Measurements from ENCODE around the gene UQCRHL. TPM values are rescaled to one million over a fixed set of nuclear protein-coding genes. Genes with fewer than 3 reads are reported as not detected.

The UQCRHL gene
- total RNA-seq, 1 donor from 2014 or later: 2.4 TPM

DNA sequence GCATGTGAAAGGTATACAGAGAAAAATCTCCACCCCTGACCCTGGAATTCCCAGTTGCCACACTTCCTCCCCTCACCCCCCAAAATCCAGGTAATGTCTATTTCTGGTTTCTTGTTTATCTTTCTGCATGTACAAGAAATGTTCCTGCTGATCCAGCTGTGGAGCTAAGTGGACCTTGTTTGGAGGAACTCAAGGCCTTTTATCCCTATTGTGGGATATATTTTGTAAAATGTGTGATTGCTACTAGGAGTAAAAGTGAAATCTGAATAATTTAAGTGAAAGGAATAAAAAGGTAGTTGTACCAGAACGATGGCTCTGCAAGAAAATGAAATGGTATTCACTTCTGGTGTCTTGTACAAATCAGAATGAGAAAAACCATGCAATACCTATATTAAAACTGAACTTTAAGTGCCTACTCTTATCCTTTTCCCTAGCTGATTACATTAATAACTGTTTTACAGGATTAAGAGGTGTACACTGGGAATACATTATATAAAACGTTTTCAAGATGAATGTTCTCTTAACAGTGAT, 43.1 kb upstream of the UQCRHL start:
- TF ChIP-seq, protein P1, sequence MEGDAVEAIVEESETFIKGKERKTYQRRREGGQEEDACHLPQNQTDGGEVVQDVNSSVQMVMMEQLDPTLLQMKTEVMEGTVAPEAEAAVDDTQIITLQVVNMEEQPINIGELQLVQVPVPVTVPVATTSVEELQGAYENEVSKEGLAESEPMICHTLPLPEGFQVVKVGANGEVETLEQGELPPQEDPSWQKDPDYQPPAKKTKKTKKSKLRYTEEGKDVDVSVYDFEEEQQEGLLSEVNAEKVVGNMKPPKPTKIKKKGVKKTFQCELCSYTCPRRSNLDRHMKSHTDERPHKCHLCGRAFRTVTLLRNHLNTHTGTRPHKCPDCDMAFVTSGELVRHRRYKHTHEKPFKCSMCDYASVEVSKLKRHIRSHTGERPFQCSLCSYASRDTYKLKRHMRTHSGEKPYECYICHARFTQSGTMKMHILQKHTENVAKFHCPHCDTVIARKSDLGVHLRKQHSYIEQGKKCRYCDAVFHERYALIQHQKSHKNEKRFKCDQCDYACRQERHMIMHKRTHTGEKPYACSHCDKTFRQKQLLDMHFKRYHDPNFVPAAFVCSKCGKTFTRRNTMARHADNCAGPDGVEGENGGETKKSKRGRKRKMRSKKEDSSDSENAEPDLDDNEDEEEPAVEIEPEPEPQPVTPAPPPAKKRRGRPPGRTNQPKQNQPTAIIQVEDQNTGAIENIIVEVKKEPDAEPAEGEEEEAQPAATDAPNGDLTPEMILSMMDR (IDR thresholded peaks at IDR 0.05; ENCODE audit: unreplicated experiment): no peak
- Mint-ChIP-seq H3K9me3 (ENCODE audit: unreplicated experiment) (no peaks in the 10 kb centered on the region), H3K4me1 (ENCODE audit: unreplicated experiment) (peaks cover 26% of the 10 kb centered on the region), H3K4me3 (ENCODE audit: unreplicated experiment) (peak overlapping the region; percentile 99), H3K36me3 (ENCODE audit: low read depth, unreplicated experiment) (peaks cover 6% of the 10 kb centered on the region), H3K27me3 (ENCODE audit: unreplicated experiment) (peaks cover 11% of the 10 kb centered on the region), H3K27ac (ENCODE audit: unreplicated experiment) (peak overlapping the region; percentile 95)
- no peak for DNase-seq (ENCODE audit: low spot score)

- peak; percentile 60 for DNase-seq (ENCODE audit: low spot score)
- TF ChIP-seq, protein P1 (IDR thresholded peaks at IDR 0.05; ENCODE audit: unreplicated experiment): no peak
- Mint-ChIP-seq H3K9me3 (ENCODE audit: unreplicated experiment) (no peaks in the 10 kb centered on the region), H3K4me1 (ENCODE audit: unreplicated experiment) (peaks cover 26% of the 10 kb centered on the region), H3K4me3 (ENCODE audit: unreplicated experiment) (peak overlapping the region; percentile 99), H3K27ac (ENCODE audit: unreplicated experiment) (peak overlapping the region; percentile 97), H3K27me3 (ENCODE audit: unreplicated experiment) (peaks cover 13% of the 10 kb centered on the region), H3K36me3 (ENCODE audit: low read depth, unreplicated experiment) (peaks cover 6% of the 10 kb centered on the region)
Measured at GRCh38 chr1:15849775-15850324, 42.4 kb upstream of the UQCRHL start.

DNA sequence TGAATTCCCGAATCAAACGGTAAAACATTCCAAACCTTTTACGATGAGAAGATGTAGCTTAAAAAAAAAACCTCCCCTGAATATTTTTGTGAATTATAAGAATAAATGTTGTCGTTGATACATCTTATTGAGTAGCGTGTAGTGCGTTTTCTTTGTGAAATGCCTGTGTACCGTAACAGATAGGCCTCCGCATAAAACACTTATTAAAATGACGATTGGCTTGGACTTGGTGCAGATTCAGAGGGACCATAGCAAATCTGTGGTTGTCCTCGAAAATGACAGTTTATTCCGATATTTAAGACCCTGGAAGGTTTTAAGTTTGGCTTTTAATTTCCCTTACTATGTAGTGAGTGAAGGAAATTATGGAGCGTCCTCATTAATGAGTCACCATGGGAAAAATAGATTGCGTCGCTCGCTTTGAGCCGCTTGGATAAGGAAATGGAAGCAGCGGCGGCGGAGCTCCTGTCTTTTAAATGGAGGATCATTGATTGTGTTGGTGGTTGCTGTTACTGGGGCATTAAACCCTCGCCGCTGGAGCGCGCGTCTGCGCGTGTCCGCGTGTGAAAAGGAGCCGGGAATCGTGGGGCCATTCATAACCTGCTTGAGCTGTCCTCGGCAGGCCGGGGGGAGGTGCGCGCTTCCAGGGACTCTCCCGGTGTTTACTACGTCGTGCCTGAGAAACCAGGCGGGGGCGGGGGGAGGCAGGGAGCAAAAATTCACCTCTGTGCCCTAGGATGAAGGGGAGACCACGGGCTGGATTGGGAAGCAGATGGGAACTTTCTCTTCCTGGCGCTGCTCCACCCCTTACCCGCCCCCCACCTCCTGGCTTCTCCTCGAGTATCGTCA, 41.7 kb upstream of the UQCRHL start:
- H3K36me3 Mint-ChIP-seq (ENCODE audit: low read depth, unreplicated experiment): peaks cover 6% of the 10 kb centered on the region
- peak overlapping the region; percentile 97 for H3K27ac Mint-ChIP-seq (ENCODE audit: unreplicated experiment)
- peaks cover 13% of the 10 kb centered on the region for H3K27me3 Mint-ChIP-seq (ENCODE audit: unreplicated experiment)
- TF ChIP-seq, protein P1 (IDR thresholded peaks at IDR 0.05; ENCODE audit: unreplicated experiment): no peak
- H3K9me3 Mint-ChIP-seq (ENCODE audit: unreplicated experiment): no peaks in the 10 kb centered on the region
- DNase-seq (ENCODE audit: low spot score): peak; percentile 82
- peaks cover 26% of the 10 kb centered on the region for H3K4me1 Mint-ChIP-seq (ENCODE audit: unreplicated experiment)
- H3K4me3 Mint-ChIP-seq (ENCODE audit: unreplicated experiment): peak overlapping the region; percentile 99

- H3K27me3 Mint-ChIP-seq (ENCODE audit: unreplicated experiment): peaks cover 13% of the 10 kb centered on the region
- TF ChIP-seq, protein P1 (IDR thresholded peaks at IDR 0.05; ENCODE audit: unreplicated experiment): no peak
- H3K27ac Mint-ChIP-seq (ENCODE audit: unreplicated experiment): peak overlapping the region; percentile 97
- H3K4me3 Mint-ChIP-seq (ENCODE audit: unreplicated experiment): peak overlapping the region; percentile 99
- no peaks in the 10 kb centered on the region for H3K9me3 Mint-ChIP-seq (ENCODE audit: unreplicated experiment)
- peaks cover 6% of the 10 kb centered on the region for H3K36me3 Mint-ChIP-seq (ENCODE audit: low read depth, unreplicated experiment)
- peaks cover 26% of the 10 kb centered on the region for H3K4me1 Mint-ChIP-seq (ENCODE audit: unreplicated experiment)
- peak; percentile 47 for DNase-seq (ENCODE audit: low spot score)
Measured at GRCh38 chr1:15848143-15848928, 40.9 kb upstream of the UQCRHL start.

Measured in endothelial cell (in vitro differentiated cells).